ENCODE results near the gene UBAP1. TPM values are rescaled to one million over a fixed set of nuclear protein-coding genes. Genes with fewer than 3 reads are reported as not detected.

The UBAP1 gene
- total and polyA plus RNA-seq, 2 of the 4 experiments (the other 2 are of a cell fraction): 30.6 to 37.0 TPM

DNA sequence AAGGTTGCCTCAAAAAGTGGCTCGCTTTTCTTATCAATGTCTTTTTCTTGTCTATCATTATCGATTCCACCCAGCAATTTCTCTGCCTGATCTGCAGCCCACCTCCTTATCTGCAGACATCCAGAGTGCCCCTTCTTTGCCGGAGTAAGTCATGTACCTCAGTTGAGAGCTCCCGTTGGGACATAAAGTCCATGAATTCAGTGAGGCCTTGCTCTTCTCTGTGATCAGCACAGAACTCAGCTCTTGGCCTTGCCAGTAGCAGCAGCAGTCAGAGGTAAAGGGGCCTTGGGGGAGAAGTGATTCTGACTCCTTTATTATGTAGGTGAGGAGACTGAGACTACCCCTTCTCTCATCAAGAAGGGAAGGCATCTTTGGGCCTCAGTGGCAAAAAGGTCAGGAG, 27.4 kb upstream of the UBAP1 start:
- Histone ChIP-seq H4K91ac (ENCODE audit: insufficient read depth, low read depth, low read length) (no peak overlapping the region), H3K23ac (ENCODE audit: low read depth, low read length) (no peak overlapping the region), H3K4me3 (ENCODE audit: insufficient read depth, low read depth, low read length) (no peak overlapping the region), H4K5ac (ENCODE audit: low read depth, low read length) (no peak overlapping the region), H2BK5ac (ENCODE audit: low read depth, low read length, poor library complexity, severe bottlenecking) (no peak overlapping the region), H2BK20ac (ENCODE audit: low read depth, low read length) (no peak overlapping the region), H3K9me3 (ENCODE audit: control insufficient read depth, insufficient read depth, low read length) (no peaks in the 10 kb centered on the region), H2AK9ac (replicated peaks; ENCODE audit: low read depth, low read length, poor library complexity) (peak overlapping the region; percentile 35), H4K20me1 (ENCODE audit: insufficient read depth, low read length) (no peaks in the 10 kb centered on the region), H3K36me3 (ENCODE audit: control insufficient read depth, insufficient read depth, low read length) (no peaks in the 10 kb centered on the region), H2AFZ (replicated peaks; ENCODE audit: low read length, poor library complexity) (no peak overlapping the region), H3K56ac (ENCODE audit: extremely low read depth, insufficient read depth, low read length) (no peak overlapping the region), H3K14ac (replicated peaks; ENCODE audit: low read depth, low read length) (no peak overlapping the region), H2BK15ac (ENCODE audit: low read depth, low read length) (no peak overlapping the region), H3K79me1 (ENCODE audit: low read depth in 1 of 2, low read length in 2 of 2) (no peaks in the 10 kb centered on the region), H2AK5ac (ENCODE audit: low read depth, low read length) (no peak overlapping the region), H3K4me1 (ENCODE audit: control insufficient read depth, insufficient read depth, low read length) (no peaks in the 10 kb centered on the region), H3K9me1 (ENCODE audit: insufficient read depth, low read length) (no peaks in the 10 kb centered on the region), H3K4me2 (ENCODE audit: low read depth, low read length) (no peak overlapping the region), H4K8ac (ENCODE audit: low read depth in 2 of 2, low read length in 2 of 2) (no peak overlapping the region), H3K9ac (ENCODE audit: low read depth, low read length) (no peak overlapping the region), H3K4ac (ENCODE audit: low read depth, low read length) (no peak overlapping the region; the same call in 1 of the 2 replicates), H3K27ac (ENCODE audit: insufficient read depth, low read length) (no peak overlapping the region), H3K27me3 (ENCODE audit: control insufficient read depth, insufficient read depth, low read length) (peaks cover 6% of the 10 kb centered on the region), H2BK120ac (ENCODE audit: low read depth, low read length) (no peak overlapping the region), H3K18ac (ENCODE audit: low read depth, low read length) (no peak overlapping the region)
- ChIA-PET CTCF (no interaction called here), POLR2A (ENCODE audit: unreplicated experiment) (interaction anchor here (0.6 kb wide), 1 partner anchor 327 kb away, joined by 3 read pairs; no protein-coding TSS in a partner anchor)
- BruUV-seq (replicated peaks): no TSS peak
- dilution Hi-C loops (cut with HindIII; ENCODE audit: low sequenced_read_pairs, unreplicated experiment) (no loop called here), in situ Hi-C loops (cut with MboI; ENCODE audit: low sequenced_read_pairs) (no loop called here), intact Hi-C loops (cut with micrococcal nuclease) (no loop called here)
- DNase-seq (no peak), ATAC-seq (ENCODE audit: low read depth) (no peak)
- WGBS, 2 experiments (ENCODE audit: extremely low coverage in 2 of 2, insufficient read length in 1 of 2): no CpG with 5 or more reads among the region's 4 CpGs
- TF ChIP-seq CEBPB (IDR thresholded peaks at IDR 0.05; ENCODE audit: low read depth, low read length): no peak
- TF ChIP-seq, protein P1, sequence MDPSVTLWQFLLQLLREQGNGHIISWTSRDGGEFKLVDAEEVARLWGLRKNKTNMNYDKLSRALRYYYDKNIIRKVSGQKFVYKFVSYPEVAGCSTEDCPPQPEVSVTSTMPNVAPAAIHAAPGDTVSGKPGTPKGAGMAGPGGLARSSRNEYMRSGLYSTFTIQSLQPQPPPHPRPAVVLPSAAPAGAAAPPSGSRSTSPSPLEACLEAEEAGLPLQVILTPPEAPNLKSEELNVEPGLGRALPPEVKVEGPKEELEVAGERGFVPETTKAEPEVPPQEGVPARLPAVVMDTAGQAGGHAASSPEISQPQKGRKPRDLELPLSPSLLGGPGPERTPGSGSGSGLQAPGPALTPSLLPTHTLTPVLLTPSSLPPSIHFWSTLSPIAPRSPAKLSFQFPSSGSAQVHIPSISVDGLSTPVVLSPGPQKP (IDR thresholded peaks at IDR 0.05; ENCODE audit: borderline replicate concordance, low read depth, low read length): no peak
- no peak for TF ChIP-seq BHLHE40 (IDR thresholded peaks at IDR 0.05; ENCODE audit: low read depth, low read length)
- TF ChIP-seq RCOR1 (IDR thresholded peaks at IDR 0.05; ENCODE audit: insufficient replicate concordance, low read length): no peak
- TF ChIP-seq MXI1 (IDR thresholded peaks at IDR 0.05; ENCODE audit: borderline replicate concordance, low read depth, low read length): no peak
- TF ChIP-seq MAZ (IDR thresholded peaks at IDR 0.05; ENCODE audit: borderline replicate concordance, low read depth, low read length): no peak
- TF ChIP-seq FOS (IDR thresholded peaks at IDR 0.05; ENCODE audit: low read depth, low read length): no peak
- TF ChIP-seq SMC3 (IDR thresholded peaks at IDR 0.05; ENCODE audit: low read depth, low read length): no peak
- TF ChIP-seq NFE2L2 (IDR thresholded peaks at IDR 0.05; ENCODE audit: low read depth, low read length): no peak
- no peak for TF ChIP-seq MAFK (IDR thresholded peaks at IDR 0.05; ENCODE audit: low read depth, low read length)
- no peak for TF ChIP-seq CHD1 (IDR thresholded peaks at IDR 0.05; ENCODE audit: low read depth, low read length)
- TF ChIP-seq, protein P2, sequence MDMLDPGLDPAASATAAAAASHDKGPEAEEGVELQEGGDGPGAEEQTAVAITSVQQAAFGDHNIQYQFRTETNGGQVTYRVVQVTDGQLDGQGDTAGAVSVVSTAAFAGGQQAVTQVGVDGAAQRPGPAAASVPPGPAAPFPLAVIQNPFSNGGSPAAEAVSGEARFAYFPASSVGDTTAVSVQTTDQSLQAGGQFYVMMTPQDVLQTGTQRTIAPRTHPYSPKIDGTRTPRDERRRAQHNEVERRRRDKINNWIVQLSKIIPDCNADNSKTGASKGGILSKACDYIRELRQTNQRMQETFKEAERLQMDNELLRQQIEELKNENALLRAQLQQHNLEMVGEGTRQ (IDR thresholded peaks at IDR 0.05; ENCODE audit: low read depth, low read length): no peak
- no peak for TF ChIP-seq RAD21 (IDR thresholded peaks at IDR 0.05; ENCODE audit: low read length)
- TF ChIP-seq RFX5 (IDR thresholded peaks at IDR 0.05; ENCODE audit: low read depth, low read length): no peak
- TF ChIP-seq, protein P3, sequence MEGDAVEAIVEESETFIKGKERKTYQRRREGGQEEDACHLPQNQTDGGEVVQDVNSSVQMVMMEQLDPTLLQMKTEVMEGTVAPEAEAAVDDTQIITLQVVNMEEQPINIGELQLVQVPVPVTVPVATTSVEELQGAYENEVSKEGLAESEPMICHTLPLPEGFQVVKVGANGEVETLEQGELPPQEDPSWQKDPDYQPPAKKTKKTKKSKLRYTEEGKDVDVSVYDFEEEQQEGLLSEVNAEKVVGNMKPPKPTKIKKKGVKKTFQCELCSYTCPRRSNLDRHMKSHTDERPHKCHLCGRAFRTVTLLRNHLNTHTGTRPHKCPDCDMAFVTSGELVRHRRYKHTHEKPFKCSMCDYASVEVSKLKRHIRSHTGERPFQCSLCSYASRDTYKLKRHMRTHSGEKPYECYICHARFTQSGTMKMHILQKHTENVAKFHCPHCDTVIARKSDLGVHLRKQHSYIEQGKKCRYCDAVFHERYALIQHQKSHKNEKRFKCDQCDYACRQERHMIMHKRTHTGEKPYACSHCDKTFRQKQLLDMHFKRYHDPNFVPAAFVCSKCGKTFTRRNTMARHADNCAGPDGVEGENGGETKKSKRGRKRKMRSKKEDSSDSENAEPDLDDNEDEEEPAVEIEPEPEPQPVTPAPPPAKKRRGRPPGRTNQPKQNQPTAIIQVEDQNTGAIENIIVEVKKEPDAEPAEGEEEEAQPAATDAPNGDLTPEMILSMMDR (conservative IDR thresholded peaks at IDR 0.05; ENCODE audit: low read depth, low read length): no peak
- TF ChIP-seq POLR2A (IDR thresholded peaks at IDR 0.05; ENCODE audit: low read depth, low read length): no peak

Measured in IMR-90 (cell line).